Measurements from ENCODE around the gene SPTB.

SPTB gene

DNA sequence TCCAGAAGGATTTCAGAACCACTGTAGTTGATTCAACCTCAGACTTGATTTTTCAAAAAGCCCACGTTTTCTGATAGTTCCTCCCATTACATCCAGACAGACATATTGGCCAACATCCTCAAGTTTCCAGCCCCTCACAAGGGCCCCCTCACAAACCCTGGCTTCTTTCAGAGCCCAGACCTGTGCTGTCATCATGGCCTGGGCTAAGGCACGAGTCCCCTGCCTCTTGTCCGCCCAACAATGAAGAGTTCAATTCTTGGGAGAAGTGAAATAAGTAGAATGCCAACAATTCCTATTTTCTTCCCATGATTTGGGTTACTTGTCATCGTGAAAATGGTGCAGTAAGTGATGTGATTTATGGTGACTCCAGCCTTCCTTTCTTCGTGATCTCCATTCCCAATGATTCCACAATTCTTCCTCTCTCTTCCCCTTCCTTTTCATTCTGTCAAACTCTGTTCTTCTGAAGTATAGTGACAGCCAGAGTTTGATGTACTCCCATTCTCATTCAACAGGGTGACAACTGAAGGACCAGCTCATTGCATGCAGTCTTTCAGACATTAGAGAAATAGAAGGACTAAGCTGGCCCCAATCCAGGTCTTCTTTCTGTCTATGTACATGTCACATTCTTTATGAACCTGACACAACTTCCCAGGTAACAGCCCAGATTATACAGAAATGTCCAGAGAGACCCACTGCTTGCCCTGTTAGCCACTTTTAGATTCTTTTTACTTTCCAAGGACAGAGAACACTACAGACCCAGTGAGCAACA is 29.2 kb downstream of the SPTB start:
- DNase-seq (ENCODE audit: low spot score), result no peak

GRCh38 chr14:64849940-64850339 is 29.8 kb downstream of the SPTB start:
- no peak for DNase-seq (ENCODE audit: low spot score)

DNA sequence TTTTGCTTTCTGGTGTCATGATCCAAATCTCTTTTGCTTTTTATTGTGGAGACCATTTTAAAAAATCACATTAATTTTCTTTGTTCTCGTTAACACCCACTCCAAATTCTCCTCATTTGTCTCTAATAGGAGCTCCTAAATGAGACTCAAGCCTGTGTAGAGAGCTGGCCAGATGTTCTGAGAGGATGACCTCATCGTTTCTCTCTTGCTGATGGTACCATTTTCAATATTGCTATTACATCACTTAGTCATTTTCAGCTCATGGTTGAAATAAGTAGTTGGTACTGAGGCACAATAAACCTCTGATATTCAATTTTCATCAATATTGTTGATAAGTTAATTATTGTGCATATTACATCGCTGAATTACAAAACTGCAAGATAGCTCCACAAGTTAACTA is 31.5 kb downstream of the SPTB start:
- DNase-seq (ENCODE audit: low spot score), result no peak

- DNase-seq (ENCODE audit: low spot score), result no peak
Observed at GRCh38 chr14:64846319-64846718, 33.4 kb downstream of the SPTB start.

DNA sequence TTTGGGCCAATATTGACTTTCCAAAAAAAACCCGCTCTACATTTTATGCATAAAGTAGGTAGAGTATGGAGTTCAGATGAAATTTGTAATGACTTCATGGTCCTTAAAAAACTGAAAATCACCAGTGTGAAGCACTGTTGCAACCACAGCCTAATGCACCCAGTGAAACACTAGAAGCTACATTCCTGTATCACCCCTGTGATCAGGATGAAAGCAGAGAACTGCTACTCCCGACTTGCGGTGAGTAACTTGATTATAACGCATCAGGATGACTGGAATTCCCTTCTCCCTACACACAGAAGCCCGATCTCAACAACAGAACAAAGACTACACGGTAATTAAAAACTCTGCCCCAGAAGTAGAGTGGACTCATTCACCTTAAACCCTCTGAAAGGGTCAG is 33.8 kb downstream of the SPTB start:
- DNase-seq (ENCODE audit: low spot score), result no peak

DNA sequence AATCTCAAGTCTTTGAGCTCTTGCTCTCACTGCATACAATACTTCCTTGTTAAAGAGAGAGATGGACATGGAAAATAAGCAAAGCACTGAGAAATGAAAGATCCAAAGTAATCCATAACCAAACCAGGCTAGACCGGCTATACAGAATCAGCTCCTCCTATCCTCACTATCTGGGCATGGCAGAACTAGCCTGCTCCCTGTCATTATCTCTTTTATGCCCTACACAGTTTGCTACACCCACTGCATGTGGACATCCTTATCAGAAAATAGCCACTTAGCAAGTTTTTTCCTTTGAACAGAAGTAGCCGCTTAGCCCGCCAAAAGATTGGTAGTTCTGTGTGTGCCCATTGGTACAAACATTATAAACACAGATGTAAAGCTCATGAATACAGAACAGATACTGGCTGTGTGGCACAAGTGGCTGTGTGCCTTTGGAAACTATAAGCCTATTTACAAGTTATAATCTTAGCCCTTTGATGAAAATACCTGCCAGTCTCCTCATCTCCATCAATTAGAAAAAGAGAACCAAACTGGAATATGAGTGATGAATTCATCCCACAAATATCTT is 34.7 kb downstream of the SPTB start:
- no peak for DNase-seq (ENCODE audit: low spot score)

DNA sequence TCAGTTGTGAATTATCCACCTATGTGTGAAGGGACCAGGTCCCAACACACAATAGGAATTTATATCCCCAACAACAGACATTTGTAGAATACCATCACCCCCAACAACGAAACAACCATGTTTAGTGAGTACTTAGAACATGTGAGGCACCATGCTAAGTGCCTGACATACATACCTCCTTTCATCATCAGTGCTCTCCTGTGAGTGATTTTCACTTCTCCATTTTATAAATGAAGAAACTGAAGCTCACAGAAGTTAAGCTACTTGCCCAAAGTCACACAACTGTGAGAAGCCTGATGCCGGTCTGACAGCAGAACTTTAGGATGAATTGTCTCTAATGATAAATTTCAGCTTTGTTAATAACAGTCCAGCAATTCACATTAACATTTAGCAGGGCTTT is 35.4 kb downstream of the SPTB start:
- DNase-seq (ENCODE audit: low spot score), result no peak

DNA sequence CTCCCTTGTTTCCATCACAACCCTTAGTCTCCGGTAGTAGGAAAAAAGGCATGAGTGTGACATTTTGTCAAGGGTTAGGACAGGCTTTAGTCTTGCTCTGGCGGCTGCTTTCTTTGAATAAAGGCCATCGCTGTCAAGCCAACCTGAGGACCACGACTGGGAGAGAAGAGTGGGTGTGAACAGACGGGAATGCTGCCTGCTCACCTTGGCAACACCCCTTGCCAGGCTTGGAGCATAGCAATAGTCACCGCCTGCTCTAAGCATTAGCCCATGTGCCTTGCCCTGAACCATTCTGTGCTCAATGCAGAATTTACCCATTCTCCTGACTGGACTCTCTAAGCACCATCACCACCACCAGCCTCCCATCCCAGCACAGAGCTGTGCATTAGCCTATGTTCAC is 36.2 kb downstream of the SPTB start:
- no peak for DNase-seq (ENCODE audit: low spot score)

- no peak for DNase-seq (ENCODE audit: low spot score)
Observed at GRCh38 chr14:64841772-64842750, 37.6 kb downstream of the SPTB start.

GRCh38 chr14:64841121-64841651 is 38.5 kb downstream of the SPTB start:
- no peak for DNase-seq (ENCODE audit: low spot score)

DNA sequence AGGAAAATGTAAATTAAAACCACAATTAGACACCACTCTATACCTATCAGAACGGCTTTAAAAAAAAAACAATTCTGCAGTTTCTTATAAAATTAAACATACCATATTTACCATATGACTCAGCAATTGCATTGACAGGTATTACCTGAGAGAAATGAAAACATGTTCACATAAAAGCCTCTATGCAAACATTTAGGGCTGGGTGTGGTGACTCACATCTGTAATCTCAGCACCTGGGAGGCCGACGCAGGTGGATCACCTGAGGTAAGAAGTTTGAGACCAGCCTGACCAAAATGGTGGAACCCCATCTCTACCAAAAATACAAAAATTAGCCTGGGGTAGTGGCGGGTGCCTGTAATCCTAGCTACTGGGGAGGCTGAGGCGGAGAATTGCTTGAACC is 41.1 kb downstream of the SPTB start:
- DNase-seq (ENCODE audit: low spot score), result no peak

- DNase-seq (ENCODE audit: low spot score), result no peak
Observed at GRCh38 chr14:64835431-64835830, 44.3 kb downstream of the SPTB start.

DNA sequence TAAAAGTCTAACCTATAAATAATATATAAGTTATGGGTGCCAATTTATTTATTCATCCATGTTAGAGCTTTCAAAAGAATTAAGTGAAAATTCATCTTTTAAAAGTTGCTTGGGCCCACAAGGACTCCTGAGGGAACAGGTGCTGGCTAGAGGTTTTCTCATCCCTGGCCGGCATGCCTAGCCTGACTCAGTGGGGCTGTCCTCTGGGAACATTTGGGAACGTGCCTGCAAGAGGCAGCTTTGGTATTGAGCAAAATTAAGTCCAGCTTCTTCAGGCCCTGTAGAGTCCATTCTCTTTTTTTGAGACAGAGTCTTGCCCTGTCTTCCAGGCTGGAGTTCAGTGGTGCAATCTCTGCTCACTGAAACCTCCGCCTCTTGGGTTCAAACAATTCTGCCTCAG is 44.7 kb downstream of the SPTB start:
- no peak for DNase-seq (ENCODE audit: low spot score)

DNA sequence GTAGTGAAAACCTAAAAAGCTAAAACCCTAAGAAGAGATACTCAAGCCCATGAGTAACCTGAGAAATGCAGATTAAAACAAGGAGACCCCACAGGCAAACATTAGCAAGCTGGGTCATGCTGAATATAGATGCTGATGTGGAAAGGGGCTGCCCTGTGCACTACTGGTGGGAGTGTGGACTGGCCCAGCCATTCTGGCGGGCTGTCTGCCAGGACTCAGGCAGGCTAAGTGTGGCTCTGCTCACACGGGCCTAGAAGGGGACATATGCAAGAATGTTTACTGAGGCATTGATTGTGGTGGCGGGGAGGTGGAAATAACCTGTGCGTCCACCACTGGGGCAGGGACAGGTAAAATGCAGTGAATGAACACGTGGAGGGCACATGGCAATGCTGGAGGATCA is 48.3 kb downstream of the SPTB start:
- no peak for DNase-seq (ENCODE audit: low spot score)

- no peak for DNase-seq (ENCODE audit: low spot score)
Observed at GRCh38 chr14:64830961-64831360, 48.7 kb downstream of the SPTB start.

GRCh38 chr14:64828071-64828470 is 51.6 kb downstream of the SPTB start:
- no peak for DNase-seq (ENCODE audit: low spot score)

DNA sequence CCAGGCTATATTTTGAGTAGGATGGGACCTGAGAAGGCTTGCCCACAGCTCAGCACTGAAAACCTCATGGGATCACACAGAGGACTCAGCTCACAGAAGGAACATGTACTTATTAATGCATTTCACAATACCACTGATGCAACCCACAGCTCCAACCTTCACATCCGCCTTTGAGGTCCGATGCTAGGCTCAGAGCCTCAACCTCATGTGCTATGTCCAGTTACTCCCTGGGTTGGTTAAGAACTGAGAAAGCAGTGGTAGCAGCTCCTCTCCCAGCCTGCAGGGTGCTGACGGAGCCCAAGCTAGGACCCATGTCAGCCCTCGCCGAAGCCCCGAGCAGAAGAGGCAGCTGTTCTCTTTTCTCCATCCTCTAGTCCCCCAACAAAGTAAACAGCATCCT is 52.9 kb downstream of the SPTB start:
- no peak for DNase-seq (ENCODE audit: low spot score)

GRCh38 chr14:64826333-64826732 is 53.4 kb downstream of the SPTB start:
- no peak for DNase-seq (ENCODE audit: low spot score)

GRCh38 chr14:64825509-64825908 is 54.2 kb downstream of the SPTB start:
- no peak for DNase-seq (ENCODE audit: low spot score)

DNA sequence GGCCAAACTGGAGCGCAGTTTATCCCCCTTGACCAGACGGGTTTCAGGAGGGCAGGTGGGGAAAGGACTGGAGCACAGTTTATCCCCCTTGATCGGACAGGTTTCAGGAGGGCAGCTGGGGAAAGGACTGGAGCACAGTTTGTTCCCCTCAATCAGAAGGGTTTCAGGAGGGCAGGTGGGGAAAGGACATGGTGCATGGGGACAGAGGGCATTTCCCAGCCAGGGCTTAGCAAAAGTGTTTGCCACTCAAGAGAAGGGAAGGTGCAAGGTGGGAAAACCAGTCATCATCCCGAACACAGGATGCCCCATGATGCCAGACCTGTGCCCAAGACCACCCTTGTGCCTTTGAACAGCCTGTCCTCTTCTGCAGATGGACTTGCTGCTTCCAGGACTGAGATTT is 54.7 kb downstream of the SPTB start:
- no peak for DNase-seq (ENCODE audit: low spot score)

- no peak for DNase-seq (ENCODE audit: low spot score)
Observed at GRCh38 chr14:64824471-64824870, 55.2 kb downstream of the SPTB start.

GRCh38 chr14:64823305-64823861 is 56.3 kb downstream of the SPTB start:
- peak; percentile 70 for DNase-seq (ENCODE audit: low spot score)
